DOHH2 (cell line): ENCODE data around the gene OSBPL8.

Experiments
- H3F3A ChIP-seq: fragments of 200-600 bp; sonication (generic), shearing (Covaris generic); 2 replicates; pipeline ENCODE4 v1.6.0; 2016; ENCODE audit warnings: antibody characterized with exemption, mild to moderate bottlenecking; ENCODE audit not compliant: control insufficient read depth, insufficient read depth
- H3K27ac ChIP-seq: fragments of 200-600 bp; sonication (generic); 2 replicates; pipeline ENCODE4 v1.5.1; 2014; ENCODE audit warnings: low read depth, mild to moderate bottlenecking, low read length, moderate library complexity
- H3K27me3 ChIP-seq: fragments of 200-600 bp; sonication (generic); 2 replicates; pipeline ENCODE4 v1.6.1; 2014; ENCODE audit warnings: mild to moderate bottlenecking, low read length, mixed read lengths; ENCODE audit not compliant: control insufficient read depth
- H3K36me3 ChIP-seq: fragments of 200-600 bp; sonication (generic); 2 replicates; pipeline ENCODE4 v1.6.1; 2014; ENCODE audit warnings: mild to moderate bottlenecking, low read length, moderate library complexity, mixed read lengths; ENCODE audit not compliant: control insufficient read depth
- H3K4me1 ChIP-seq: fragments of 200-600 bp; sonication (generic); 2 replicates; pipeline ENCODE4 v1.6.1; 2014; ENCODE audit warnings: mild to moderate bottlenecking, low read length, mixed read lengths; ENCODE audit not compliant: control insufficient read depth
- H3K4me2 ChIP-seq: fragments of 200-600 bp; sonication (generic); 2 replicates; pipeline ENCODE4 v1.6.0; 2014; ENCODE audit warnings: mild to moderate bottlenecking, low read length, moderate library complexity
- H3K4me3 ChIP-seq: fragments of 200-600 bp; sonication (generic); 2 replicates; pipeline ENCODE4 v1.5.1; 2014; ENCODE audit warnings: mild to moderate bottlenecking, low read length, mixed read lengths
- H3K79me2 ChIP-seq: fragments of 200-600 bp; sonication (generic); 2 replicates; pipeline ENCODE4 v1.6.1; 2014; ENCODE audit warnings: mild to moderate bottlenecking, low read length, mixed read lengths; ENCODE audit not compliant: control insufficient read depth
- H3K9me2 ChIP-seq: fragments of 200-600 bp; sonication (generic); replicated peaks from 2 replicates; pipeline ENCODE4 v1.6.1; 2014; ENCODE audit warnings: mild to moderate bottlenecking, low read length, mixed read lengths; ENCODE audit not compliant: control insufficient read depth
- H3K9me3 ChIP-seq: fragments of 200-600 bp; sonication (generic); 2 replicates; pipeline ENCODE4 v1.6.1; 2014; ENCODE audit warnings: antibody characterized with exemption, low read length, mixed read lengths; ENCODE audit not compliant: control insufficient read depth, insufficient read depth
- H4K20me1 ChIP-seq: fragments of 200-600 bp; sonication (generic); 2 replicates; pipeline ENCODE4 v1.6.0; 2014; ENCODE audit warnings: low read depth, mild to moderate bottlenecking, antibody characterized with exemption, low read length, moderate library complexity; ENCODE audit not compliant: control insufficient read depth, insufficient read depth
- EZH2phosphoT487 ChIP-seq: fragments of 200-600 bp; sonication (generic); IDR thresholded peaks from 2 replicates; pipeline ENCODE4 v1.6.1; 2017; ENCODE audit warnings: borderline replicate concordance, mild to moderate bottlenecking, antibody characterized with exemption, low read length, moderate library complexity, mixed read lengths
- TF ChIP-seq, protein P1 (sequence below): fragments of 200-600 bp; sonication (generic); IDR thresholded peaks from one replicate; pipeline ENCODE4 v1.5.1; 2014; ENCODE audit warnings: antibody characterized with exemption, mild to moderate bottlenecking, low read depth, low read length; ENCODE audit not compliant: poor library complexity, severe bottlenecking

The OSBPL8 gene

DNA sequence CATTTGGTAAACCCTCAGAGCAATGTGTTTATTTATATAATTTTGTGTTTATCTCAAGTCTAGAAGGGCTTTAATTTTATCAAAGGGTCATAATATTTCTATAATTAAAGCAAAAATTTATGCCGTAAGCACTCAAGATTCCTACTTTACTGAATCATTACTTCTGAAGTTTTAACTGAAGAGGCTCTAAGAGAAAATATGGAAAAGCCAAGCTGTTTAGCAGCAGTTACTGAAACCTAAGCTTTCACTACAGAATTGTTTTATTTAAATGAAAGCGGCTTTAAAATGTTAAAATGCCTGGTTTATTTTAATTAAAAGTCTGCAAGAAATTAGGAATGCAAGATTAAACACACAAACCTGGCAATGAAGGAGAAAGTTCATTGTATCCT is 137.4 kb downstream of the OSBPL8 start:
- no peak overlapping the region for H3K4me3 ChIP-seq

DNA sequence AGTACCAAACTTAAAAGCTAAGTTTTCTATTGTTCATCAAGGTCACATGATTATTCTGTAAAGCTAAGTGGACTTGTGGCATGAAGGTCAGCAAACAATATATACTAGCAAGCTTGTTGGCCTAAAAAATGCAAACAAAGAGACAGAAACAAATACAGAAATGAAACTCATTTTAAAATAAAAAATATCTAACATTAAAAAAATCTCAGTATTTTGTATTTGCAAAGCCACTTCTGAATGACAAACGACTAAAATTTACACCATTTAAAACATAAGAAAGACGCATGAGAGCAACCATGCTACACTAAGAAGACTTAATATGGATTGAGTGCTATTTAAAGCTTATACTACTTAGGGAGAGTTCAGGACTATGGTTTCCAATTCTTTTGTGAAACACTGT is 138.5 kb downstream of the OSBPL8 start:
- H3K9me3 ChIP-seq, result peaks cover 9% of the 10 kb centered on the region
- peaks cover 3% of the 10 kb centered on the region; the same call in 1 of the 2 replicates for H3K79me2 ChIP-seq
- H3K4me3 ChIP-seq, result no peak overlapping the region
- no peaks in the 10 kb centered on the region for H4K20me1 ChIP-seq
- H3K27ac ChIP-seq, result no peak overlapping the region
- no peak for TF ChIP-seq EZH2phosphoT487
- TF ChIP-seq, protein P1, sequence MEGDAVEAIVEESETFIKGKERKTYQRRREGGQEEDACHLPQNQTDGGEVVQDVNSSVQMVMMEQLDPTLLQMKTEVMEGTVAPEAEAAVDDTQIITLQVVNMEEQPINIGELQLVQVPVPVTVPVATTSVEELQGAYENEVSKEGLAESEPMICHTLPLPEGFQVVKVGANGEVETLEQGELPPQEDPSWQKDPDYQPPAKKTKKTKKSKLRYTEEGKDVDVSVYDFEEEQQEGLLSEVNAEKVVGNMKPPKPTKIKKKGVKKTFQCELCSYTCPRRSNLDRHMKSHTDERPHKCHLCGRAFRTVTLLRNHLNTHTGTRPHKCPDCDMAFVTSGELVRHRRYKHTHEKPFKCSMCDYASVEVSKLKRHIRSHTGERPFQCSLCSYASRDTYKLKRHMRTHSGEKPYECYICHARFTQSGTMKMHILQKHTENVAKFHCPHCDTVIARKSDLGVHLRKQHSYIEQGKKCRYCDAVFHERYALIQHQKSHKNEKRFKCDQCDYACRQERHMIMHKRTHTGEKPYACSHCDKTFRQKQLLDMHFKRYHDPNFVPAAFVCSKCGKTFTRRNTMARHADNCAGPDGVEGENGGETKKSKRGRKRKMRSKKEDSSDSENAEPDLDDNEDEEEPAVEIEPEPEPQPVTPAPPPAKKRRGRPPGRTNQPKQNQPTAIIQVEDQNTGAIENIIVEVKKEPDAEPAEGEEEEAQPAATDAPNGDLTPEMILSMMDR, result no peak
- H3K4me1 ChIP-seq, result no peaks in the 10 kb centered on the region
- no peaks in the 10 kb centered on the region for H3K27me3 ChIP-seq
- no peaks in the 10 kb centered on the region for H3F3A ChIP-seq
- H3K4me2 ChIP-seq, result no peak overlapping the region
- peaks cover 7% of the 10 kb centered on the region for H3K36me3 ChIP-seq
- no peaks in the 10 kb centered on the region for H3K9me2 ChIP-seq

More for the DNA sequence above, 137.4 kb downstream of the OSBPL8 start:
- no peaks in the 10 kb centered on the region for H3K4me1 ChIP-seq
- no peaks in the 10 kb centered on the region for H3F3A ChIP-seq
- H3K4me2 ChIP-seq, result no peak overlapping the region
- no peaks in the 10 kb centered on the region for H4K20me1 ChIP-seq
- H3K9me3 ChIP-seq, result peaks cover 11% of the 10 kb centered on the region
- H3K27me3 ChIP-seq, result no peaks in the 10 kb centered on the region
- H3K36me3 ChIP-seq, result peaks cover 7% of the 10 kb centered on the region
- no peaks in the 10 kb centered on the region for H3K9me2 ChIP-seq
- no peak overlapping the region for H3K27ac ChIP-seq
- peaks cover 3% of the 10 kb centered on the region; the same call in 1 of the 2 replicates for H3K79me2 ChIP-seq
- TF ChIP-seq, protein P1, result no peak
- TF ChIP-seq EZH2phosphoT487, result no peak

- TF ChIP-seq, protein P1, result no peak
- TF ChIP-seq EZH2phosphoT487, result no peak
- H3K4me1 ChIP-seq, result no peaks in the 10 kb centered on the region
These were observed 139.3 kb downstream of the OSBPL8 start for GRCh38 chr12:76420222-76420621.

DNA sequence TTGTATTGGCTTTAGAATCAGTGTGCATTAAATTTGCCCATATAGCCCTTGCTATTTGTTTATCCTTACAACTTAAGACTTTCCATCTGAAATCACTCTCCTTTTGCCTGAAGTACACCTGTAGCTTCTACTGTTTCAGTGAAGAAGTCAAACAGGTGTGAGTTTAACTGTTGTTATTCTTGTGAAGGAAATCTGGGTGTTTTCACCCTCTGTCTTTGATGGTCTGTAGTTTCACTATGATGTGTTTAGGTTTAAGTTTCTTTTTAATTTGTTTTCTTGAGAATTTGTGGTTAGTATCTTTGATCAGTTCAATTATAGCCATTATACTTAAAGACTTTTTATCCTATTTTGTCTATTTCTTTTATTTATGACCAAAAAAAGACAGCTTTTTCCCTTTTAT is 142.5 kb downstream of the OSBPL8 start:
- Histone ChIP-seq H3K4me3 (no peak overlapping the region), H3K4me2 (no peak overlapping the region), H3F3A (no peaks in the 10 kb centered on the region; the same call in 1 of the 2 replicates), H3K79me2 (no peaks in the 10 kb centered on the region), H3K27me3 (no peaks in the 10 kb centered on the region), H3K36me3 (no peaks in the 10 kb centered on the region), H3K4me1 (no peaks in the 10 kb centered on the region), H3K27ac (no peak overlapping the region), H3K9me2 (no peaks in the 10 kb centered on the region), H4K20me1 (no peaks in the 10 kb centered on the region), H3K9me3 (no peaks in the 10 kb centered on the region)
- TF ChIP-seq EZH2phosphoT487, result no peak
- TF ChIP-seq, protein P1, result no peak

More at GRCh38 chr12:76420222-76420621, 139.3 kb downstream of the OSBPL8 start:
- H3K27ac ChIP-seq, result no peak overlapping the region
- H3K27me3 ChIP-seq, result no peaks in the 10 kb centered on the region
- no peak overlapping the region for H3K4me2 ChIP-seq
- no peaks in the 10 kb centered on the region for H4K20me1 ChIP-seq
- H3K79me2 ChIP-seq, result no peaks in the 10 kb centered on the region; the same call in 1 of the 2 replicates
- no peak overlapping the region for H3K4me3 ChIP-seq
- no peaks in the 10 kb centered on the region for H3F3A ChIP-seq
- H3K36me3 ChIP-seq, result peaks cover under 1% of the 10 kb centered on the region; the same call in 1 of the 2 replicates
- H3K9me2 ChIP-seq, result no peaks in the 10 kb centered on the region
- H3K9me3 ChIP-seq, result peaks cover under 1% of the 10 kb centered on the region; the same call in 1 of the 2 replicates
